Common myeloid progenitor, CD34-positive (primary cell): ENCODE measurements around the gene IGF2R.

Experiments used
- CTCF ChIA-PET: fragments of 350-600 bp; sonication (Branson Sonifier 250); formaldehyde crosslinking; loops from one replicate; lab custom pipeline; 2021; ENCODE audit warnings: antibody characterized with exemption; lab: Charles Lee
- POLR2A ChIA-PET: fragments of 350-600 bp; sonication (Branson Sonifier 250); formaldehyde crosslinking; loops from one replicate; lab custom pipeline; 2021; ENCODE audit warnings: antibody characterized with exemption; lab: Charles Lee
- DNase-seq, 3 donors: peaks; one replicate each; pipeline versions ENCODE4 v3.0.0 to v3.0.0-alpha.2; 2013
- H3K27ac ChIP-seq, 2 experiments: 1 replicate in 1 of 2; 2 replicates in 1 of 2; pipeline ENCODE4 v1.7.0; 2013; ENCODE audit warnings: inconsistent platforms in 2 of 2, low read length in 2 of 2, mild to moderate bottlenecking in 2 of 2, low read depth in 1 of 2, moderate library complexity in 1 of 2; ENCODE audit not compliant: severe bottlenecking in 2 of 2, insufficient read depth in 1 of 2, poor library complexity in 1 of 2
- H3K27me3 ChIP-seq, 5 experiments: replicated peaks in 2 of 5; 1 replicate in 3 of 5; 2 replicates in 2 of 5; pipeline versions ENCODE4 v1.6.1 to v1.7.0; 2013; ENCODE audit warnings: low read length in 4 of 5, mild to moderate bottlenecking in 2 of 5, moderate library complexity in 2 of 5, inconsistent platforms in 1 of 5; ENCODE audit not compliant: insufficient read depth in 5 of 5, control insufficient read depth in 4 of 5
- H3K36me3 ChIP-seq, 4 experiments: 1 replicate in 2 of 4; 2 replicates in 2 of 4; pipeline versions ENCODE4 v1.6.1 to v1.7.0; 2013; ENCODE audit warnings: low read length in 3 of 4, control low read depth in 1 of 4, mild to moderate bottlenecking in 1 of 4; ENCODE audit not compliant: control insufficient read depth in 4 of 4, insufficient read depth in 4 of 4
- H3K4me1 ChIP-seq, 4 experiments: 1 replicate in 3 of 4; 2 replicates in 1 of 4; pipeline versions ENCODE4 v1.6.1 to v1.7.1; 2013; ENCODE audit warnings: low read length in 3 of 4, mild to moderate bottlenecking in 3 of 4, control low read depth in 1 of 4, inconsistent platforms in 1 of 4, moderate library complexity in 1 of 4; ENCODE audit not compliant: control insufficient read depth in 4 of 4, insufficient read depth in 4 of 4; ENCODE audit errors: control extremely low read depth in 1 of 4
- H3K4me3 ChIP-seq, 7 experiments: 1 replicate in 4 of 7; 2 replicates in 3 of 7; pipeline versions ENCODE4 v1.5.1 to v1.7.0; 2013; ENCODE audit warnings: mild to moderate bottlenecking in 7 of 7, low read length in 6 of 7, moderate library complexity in 6 of 7, inconsistent platforms in 2 of 7, low read depth in 2 of 7, control low read depth in 1 of 7; ENCODE audit not compliant: insufficient read depth in 4 of 7, control insufficient read depth in 1 of 7; ENCODE audit errors: extremely low read depth in 1 of 7
- H3K9me3 ChIP-seq, 5 experiments: 1 replicate in 4 of 5; 2 replicates in 1 of 5; pipeline versions ENCODE4 v1.6.1 to v1.7.1; 2013; ENCODE audit warnings: low read length in 4 of 5, mild to moderate bottlenecking in 2 of 5, inconsistent platforms in 1 of 5, low read depth in 1 of 5, moderate library complexity in 1 of 5; ENCODE audit not compliant: control insufficient read depth in 4 of 5, insufficient read depth in 2 of 5; ENCODE audit errors: control extremely low read depth in 1 of 5
- WGBS: methylation state at CpG from one replicate; pipeline ENCODE4 v1.1.5; 2013; ENCODE audit not compliant: insufficient coverage; 5-methylcytosine and 5-hydroxymethylcytosine counted together

Gene IGF2R

GRCh38 chr6:159982731-159983506 lies 14.0 kb downstream of the IGF2R start:
- DNase-seq, result peak; percentile 63 to 77 (median 75)
- H3K36me3 ChIP-seq, result no peaks in the 10 kb centered on the region

GRCh38 chr6:159983641-159984080 lies 14.8 kb downstream of the IGF2R start:
- no peaks in the 10 kb centered on the region for H3K36me3 ChIP-seq
- peaks cover 27 to 43% (median 36%) of the 10 kb centered on the region in 4 experiments for H3K4me1 ChIP-seq
- no peak overlapping the region for H3K27ac ChIP-seq
- H3K27me3 ChIP-seq, result peaks cover 0 to 74% (median 33%) of the 10 kb centered on the region in 5 experiments
- POLR2A ChIA-PET, result no interaction called here
- CTCF ChIA-PET, result interaction anchor here (1.0 to 1.5 kb wide), 3 partner anchors 10 to 15 kb away, joined by 4 to 6 read pairs (median 4); no protein-coding TSS in a partner anchor
- H3K9me3 ChIP-seq, result no peaks in the 10 kb centered on the region
- DNase-seq, result peak in 2 of 3 donors; percentile 31 to 37
- H3K4me3 ChIP-seq, result peak overlapping the region in 2 of 7 experiments; percentile 13 to 51
- WGBS, result 63% methylated on average over 1 of the region's 2 CpGs

More at GRCh38 chr6:159982731-159983506, 14.0 kb downstream of the IGF2R start:
- ChIA-PET POLR2A (interaction anchor here (0.6 kb wide), 1 partner anchor 52 kb away, joined by 3 read pairs; no protein-coding TSS in a partner anchor), CTCF (interaction anchor here (1.0 to 1.5 kb wide), 4 partner anchors 9 to 19 kb away, joined by 3 to 6 read pairs (median 4); no protein-coding TSS in a partner anchor)
- Histone ChIP-seq H3K9me3 (no peaks in the 10 kb centered on the region), H3K4me1 (peaks cover 27 to 44% (median 36%) of the 10 kb centered on the region in 4 experiments), H3K27me3 (peaks cover 0 to 76% (median 39%) of the 10 kb centered on the region in 5 experiments), H3K27ac (no peak overlapping the region), H3K4me3 (peak overlapping the region in 3 of 7 experiments; percentile 9 to 51 (median 47))
- WGBS, result 4% methylated on average over 6 of the region's 6 CpGs

- DNase-seq, result no peak
- Histone ChIP-seq H3K36me3 (no peaks in the 10 kb centered on the region), H3K4me3 (no peak overlapping the region), H3K4me1 (peaks cover 27 to 43% (median 38%) of the 10 kb centered on the region in 4 experiments), H3K27ac (no peak overlapping the region), H3K9me3 (no peaks in the 10 kb centered on the region), H3K27me3 (peaks cover 0 to 74% (median 27%) of the 10 kb centered on the region in 5 experiments)
- 93% methylated on average over 11 of the region's 11 CpGs for WGBS
- ChIA-PET POLR2A (no interaction called here), CTCF (interaction anchor here (1.5 kb wide), 2 partner anchors 12 to 16 kb away, joined by 4 read pairs; no protein-coding TSS in a partner anchor)
These were observed 15.4 kb downstream of the IGF2R start for GRCh38 chr6:159984268-159984786.

DNA sequence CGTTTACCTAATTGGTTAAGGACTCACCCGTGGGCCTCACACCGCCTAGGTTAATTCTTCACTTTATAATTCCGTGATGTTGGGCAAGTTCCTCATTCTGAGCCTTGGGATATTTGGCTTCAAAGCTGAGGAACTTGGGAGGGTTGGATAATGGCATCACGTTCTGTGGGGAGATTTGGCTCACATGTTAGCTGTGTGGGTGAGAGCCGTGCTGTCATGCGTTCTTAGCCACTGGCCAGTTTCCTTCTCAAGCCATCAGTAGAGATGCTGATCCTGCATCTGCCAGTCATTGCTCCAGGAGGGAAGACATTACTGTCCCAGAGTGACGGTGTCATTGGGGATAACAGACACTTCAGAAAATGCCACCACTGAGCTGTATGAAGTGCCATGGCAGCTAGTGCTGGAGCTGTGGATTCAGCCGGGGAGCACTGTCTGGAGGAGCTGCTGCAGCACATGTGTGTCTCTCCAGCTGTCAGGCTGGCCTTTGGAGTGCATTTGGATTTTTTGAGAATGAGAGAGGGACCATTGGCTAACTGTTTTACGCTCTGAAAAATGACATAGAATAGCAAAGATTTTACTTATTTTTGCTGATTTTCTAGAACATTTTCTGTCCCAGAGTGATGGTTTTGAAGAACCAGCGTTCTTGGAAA lies 16.5 kb downstream of the IGF2R start:
- Histone ChIP-seq H3K4me1 (peaks cover 27 to 49% (median 40%) of the 10 kb centered on the region in 4 experiments), H3K27me3 (peaks cover 0 to 67% (median 25%) of the 10 kb centered on the region in 5 experiments), H3K27ac (no peak overlapping the region), H3K9me3 (no peaks in the 10 kb centered on the region), H3K36me3 (no peaks in the 10 kb centered on the region), H3K4me3 (no peak overlapping the region)
- DNase-seq, result no peak
- POLR2A ChIA-PET, result no interaction called here
- WGBS, result 96% methylated on average over 10 of the region's 11 CpGs
- CTCF ChIA-PET, result no interaction called here

DNA sequence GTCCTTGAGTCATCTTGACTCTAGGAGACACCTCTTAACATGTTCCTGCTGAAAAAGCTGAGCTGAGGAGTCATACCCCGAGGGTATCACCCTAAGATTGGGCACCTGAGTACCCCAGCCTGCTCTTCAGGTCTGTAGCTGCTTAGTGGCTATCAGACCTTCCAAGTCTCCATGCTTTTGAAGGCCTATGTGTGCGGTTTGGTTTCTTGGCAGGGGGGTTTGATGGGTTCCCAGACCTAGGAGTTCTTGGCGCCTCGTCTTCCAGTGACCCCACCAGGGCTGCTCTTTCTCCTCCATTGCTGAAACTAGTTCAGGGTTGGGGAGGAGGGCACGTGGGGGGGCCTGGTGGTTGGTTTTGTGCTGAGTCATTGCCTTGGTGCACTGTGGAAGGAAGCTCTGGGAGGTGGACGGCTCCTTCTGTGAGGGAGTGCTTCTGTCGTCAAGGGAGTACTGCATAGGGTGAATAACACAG lies 20.1 kb downstream of the IGF2R start:
- 95% methylated on average over 2 of the region's 7 CpGs for WGBS
- peak overlapping the region in 1 of 2 experiments; percentile 56 for H3K27ac ChIP-seq
- H3K4me1 ChIP-seq, result peaks cover 4 to 18% (median 8%) of the 10 kb centered on the region in 4 experiments
- peak in 2 of 3 donors; percentile 47 to 56 for DNase-seq
- peaks cover 0 to 2% (median 0%) of the 10 kb centered on the region in 5 experiments for H3K9me3 ChIP-seq
- peaks cover 0 to 4% (median 0%) of the 10 kb centered on the region in 4 experiments for H3K36me3 ChIP-seq
- POLR2A ChIA-PET, result no interaction called here
- H3K27me3 ChIP-seq, result peaks cover 0 to 68% (median 15%) of the 10 kb centered on the region in 5 experiments
- CTCF ChIA-PET, result no interaction called here
- no peak overlapping the region for H3K4me3 ChIP-seq

- CTCF ChIA-PET, result interaction anchor here (1.0 to 1.9 kb wide), 3 partner anchors 10 to 15 kb away, joined by 3 to 4 read pairs (median 3); no protein-coding TSS in a partner anchor
- WGBS, result 48% methylated on average over 5 of the region's 10 CpGs
- Histone ChIP-seq H3K9me3 (peaks cover 0 to 5% (median 0%) of the 10 kb centered on the region in 5 experiments), H3K4me1 (peaks cover 0 to 16% (median 3%) of the 10 kb centered on the region in 4 experiments), H3K27me3 (peaks cover 0 to 63% (median 9%) of the 10 kb centered on the region in 5 experiments), H3K4me3 (no peak overlapping the region), H3K27ac (peak overlapping the region in 1 of 2 experiments; percentile 56), H3K36me3 (peaks cover 0 to 4% (median 0%) of the 10 kb centered on the region in 4 experiments)
- peak in 2 of 3 donors; percentile 78 to 84 for DNase-seq
- POLR2A ChIA-PET, result no interaction called here
These were observed 20.9 kb downstream of the IGF2R start for GRCh38 chr6:159989492-159990480.
